Karpas-422 (cell line): ENCODE data around the gene ZNF98. TPM values are rescaled to one million over a fixed set of nuclear protein-coding genes. Genes with fewer than 3 reads are reported as not detected.

Experiments
- DNase-seq: peaks from one replicate; pipeline ENCODE4 v3.0.0-alpha.2; 2015
- H2AFZ ChIP-seq: fragments of 200-600 bp; sonication (generic); 2 replicates; pipeline ENCODE4 v1.6.1; 2014; ENCODE audit warnings: antibody characterized with exemption, low read length, mixed read lengths
- H3K27ac ChIP-seq: fragments of 200-600 bp; sonication (generic); 2 replicates; pipeline ENCODE4 v1.5.1; 2014; ENCODE audit warnings: mild to moderate bottlenecking, low read length, moderate library complexity
- H3K27me3 ChIP-seq: fragments of 200-600 bp; sonication (generic); 2 replicates; pipeline ENCODE4 v1.6.1; 2014; ENCODE audit warnings: low read length, mixed read lengths
- H3K36me3 ChIP-seq: fragments of 200-600 bp; sonication (generic); 2 replicates; pipeline ENCODE4 v1.6.1; 2014; ENCODE audit warnings: low read length, mixed read lengths; ENCODE audit not compliant: insufficient read depth
- H3K4me1 ChIP-seq: fragments of 200-600 bp; sonication (generic); 2 replicates; pipeline ENCODE4 v1.6.1; 2014; ENCODE audit warnings: mild to moderate bottlenecking, low read length, mixed read lengths
- H3K4me2 ChIP-seq: fragments of 200-600 bp; sonication (generic); 2 replicates; pipeline ENCODE4 v1.6.1; 2014; ENCODE audit warnings: low read length, low read depth, mild to moderate bottlenecking; ENCODE audit not compliant: poor library complexity, severe bottlenecking
- H3K4me3 ChIP-seq: fragments of 200-600 bp; sonication (generic); 2 replicates; pipeline ENCODE4 v1.5.1; 2014; ENCODE audit warnings: mild to moderate bottlenecking, antibody characterized with exemption, low read length, mixed read lengths
- H3K79me2 ChIP-seq: fragments of 200-600 bp; sonication (generic); 2 replicates; pipeline ENCODE4 v1.6.1; 2014; ENCODE audit warnings: mild to moderate bottlenecking, low read length, mixed read lengths
- H3K9ac ChIP-seq: fragments of 200-600 bp; sonication (generic); 2 replicates; pipeline ENCODE4 v1.6.0; 2014; ENCODE audit warnings: low read length
- H3K9me2 ChIP-seq: fragments of 200-600 bp; sonication (generic), shearing (Covaris generic); replicated peaks from 2 replicates; pipeline ENCODE4 v1.6.0; 2014; ENCODE audit warnings: mild to moderate bottlenecking, low read length, moderate library complexity; ENCODE audit not compliant: insufficient read depth
- H3K9me3 ChIP-seq: fragments of 300-700, 200-600 bp; sonication (generic); 2 replicates; pipeline ENCODE4 v1.6.1; 2014; ENCODE audit warnings: low read length, mixed read lengths
- H4K20me1 ChIP-seq: fragments of 200-600 bp; sonication (generic); 2 replicates; pipeline ENCODE4 v1.6.1; 2014; ENCODE audit warnings: mild to moderate bottlenecking, antibody characterized with exemption, low read length, low read depth; ENCODE audit not compliant: insufficient read depth
- total RNA-seq: library from RNA; depleted of rRNA; stranded (reverse); fragments of >200 nt; shearing (Covaris generic); gene quantifications from 2 replicates; pipeline ENCODE4 v1.2.3, GENCODE V29; 2014; ENCODE audit warnings: low replicate concordance; rRNA removed

Gene ZNF98
- not detected in 2 replicates for total RNA-seq

- Histone ChIP-seq H3K27ac (no peak within 1 kb of the TSS), H3K4me2 (no peak within 1 kb of the TSS), H3K36me3 (no peaks in the 10 kb centered on the region), H3K9me3 (peaks cover 15% of the 10 kb centered on the region), H2AFZ (no peak within 1 kb of the TSS), H3K4me1 (no peaks in the 10 kb centered on the region), H3K4me3 (no peak within 1 kb of the TSS), H3K9me2 (no peaks in the 10 kb centered on the region), H3K9ac (no peak within 1 kb of the TSS), H4K20me1 (no peaks in the 10 kb centered on the region), H3K27me3 (no peaks in the 10 kb centered on the region), H3K79me2 (no peaks in the 10 kb centered on the region)
- DNase-seq, result no peak
Observed at GRCh38 chr19:22422211-22422610, at the start of gene ZNF98. TSS of gene ZNF98 (minus strand) at chr19:22422346. CDS start at chr19:22422224, 122 bp downstream.

GRCh38 chr19:22446605-22447004, 24.5 kb upstream of the ZNF98 start:
- Histone ChIP-seq H3K79me2 (no peaks in the 10 kb centered on the region), H3K4me3 (no peak overlapping the region), H3K36me3 (no peaks in the 10 kb centered on the region), H3K27ac (no peak overlapping the region), H3K4me1 (no peaks in the 10 kb centered on the region), H3K9me2 (no peaks in the 10 kb centered on the region), H3K9me3 (peaks cover 14% of the 10 kb centered on the region), H2AFZ (no peak overlapping the region), H3K27me3 (no peaks in the 10 kb centered on the region), H3K4me2 (no peak overlapping the region), H4K20me1 (no peaks in the 10 kb centered on the region), H3K9ac (no peak overlapping the region)
- DNase-seq, result no peak

- Histone ChIP-seq H3K27me3 (no peaks in the 10 kb centered on the region), H3K36me3 (no peaks in the 10 kb centered on the region), H3K27ac (no peak overlapping the region), H2AFZ (no peak overlapping the region), H3K9me3 (peaks cover 9% of the 10 kb centered on the region; the same call in 1 of the 2 replicates), H3K4me3 (no peak overlapping the region), H3K79me2 (no peaks in the 10 kb centered on the region), H3K9me2 (no peaks in the 10 kb centered on the region), H4K20me1 (no peaks in the 10 kb centered on the region), H3K9ac (no peak overlapping the region), H3K4me1 (no peaks in the 10 kb centered on the region), H3K4me2 (no peak overlapping the region)
- no peak for DNase-seq
Observed at GRCh38 chr19:22438011-22438410, 15.9 kb upstream of the ZNF98 start.

- Histone ChIP-seq H3K4me2 (no peak overlapping the region), H3K4me3 (no peak overlapping the region), H3K79me2 (no peaks in the 10 kb centered on the region), H3K9me3 (peaks cover 22% of the 10 kb centered on the region), H3K4me1 (no peaks in the 10 kb centered on the region), H3K9me2 (no peaks in the 10 kb centered on the region), H3K36me3 (no peaks in the 10 kb centered on the region), H4K20me1 (no peaks in the 10 kb centered on the region), H3K27me3 (no peaks in the 10 kb centered on the region), H2AFZ (no peak overlapping the region), H3K9ac (no peak overlapping the region), H3K27ac (no peak overlapping the region)
- DNase-seq, result no peak
Observed at GRCh38 chr19:22427960-22428913, 6.1 kb upstream of the ZNF98 start.

- no peak overlapping the region for H3K27ac ChIP-seq
- no peaks in the 10 kb centered on the region for H3K27me3 ChIP-seq
- no peaks in the 10 kb centered on the region for H3K36me3 ChIP-seq
- no peak overlapping the region for H3K4me2 ChIP-seq
- no peaks in the 10 kb centered on the region for H3K79me2 ChIP-seq
- H4K20me1 ChIP-seq, result no peaks in the 10 kb centered on the region
- DNase-seq, result no peak
- no peaks in the 10 kb centered on the region for H3K9me2 ChIP-seq
- H2AFZ ChIP-seq, result no peak overlapping the region
- peaks cover 22% of the 10 kb centered on the region for H3K9me3 ChIP-seq
- no peak overlapping the region for H3K9ac ChIP-seq
- H3K4me1 ChIP-seq, result no peaks in the 10 kb centered on the region
- no peak overlapping the region for H3K4me3 ChIP-seq
Observed at GRCh38 chr19:22427547-22427946, 5.4 kb upstream of the ZNF98 start.

GRCh38 chr19:22426901-22427300, 4.8 kb upstream of the ZNF98 start:
- Histone ChIP-seq H3K9me3 (peaks cover 22% of the 10 kb centered on the region), H3K4me2 (no peak overlapping the region), H3K27ac (no peak overlapping the region), H3K4me3 (no peak overlapping the region), H3K36me3 (no peaks in the 10 kb centered on the region), H3K9ac (no peak overlapping the region), H3K79me2 (no peaks in the 10 kb centered on the region), H4K20me1 (no peaks in the 10 kb centered on the region), H3K4me1 (no peaks in the 10 kb centered on the region), H2AFZ (no peak overlapping the region), H3K9me2 (no peaks in the 10 kb centered on the region), H3K27me3 (no peaks in the 10 kb centered on the region)
- no peak for DNase-seq

GRCh38 chr19:22421797-22422196, 349 bp downstream of the ZNF98 start:
- Histone ChIP-seq H3K9me3 (peaks cover 13% of the 10 kb centered on the region), H3K36me3 (no peaks in the 10 kb centered on the region), H3K27me3 (no peaks in the 10 kb centered on the region), H3K4me2 (no peak overlapping the region), H4K20me1 (no peaks in the 10 kb centered on the region), H3K9ac (no peak overlapping the region), H3K4me1 (no peaks in the 10 kb centered on the region), H2AFZ (no peak overlapping the region), H3K27ac (no peak overlapping the region), H3K4me3 (no peak overlapping the region), H3K9me2 (no peaks in the 10 kb centered on the region), H3K79me2 (no peaks in the 10 kb centered on the region)
- DNase-seq, result no peak

- Histone ChIP-seq H3K27ac (no peak overlapping the region), H4K20me1 (no peaks in the 10 kb centered on the region), H3K4me1 (no peaks in the 10 kb centered on the region), H3K27me3 (no peaks in the 10 kb centered on the region), H3K9me2 (no peaks in the 10 kb centered on the region), H3K36me3 (no peaks in the 10 kb centered on the region), H2AFZ (no peak overlapping the region), H3K4me2 (no peak overlapping the region), H3K9me3 (peaks cover 10% of the 10 kb centered on the region; the same call in 1 of the 2 replicates), H3K79me2 (no peaks in the 10 kb centered on the region), H3K4me3 (no peak overlapping the region), H3K9ac (no peak overlapping the region)
- no peak for DNase-seq
Observed at GRCh38 chr19:22354665-22355064, 67.5 kb downstream of the ZNF98 start.
